Spleen (tissue), 7 donors: ENCODE measurements around the gene ABCG4.

ENCODE experiments used
- POLR2A ChIP-seq, 3 donors: fragments of 450-650 bp; IDR thresholded peaks; one replicate each; pipeline ENCODE4 v1.5.1; 2017; ENCODE audit warnings: antibody characterized with exemption in 3 of 3, mild to moderate bottlenecking in 1 of 3
- POLR2AphosphoS5 ChIP-seq, 3 donors: sonication (generic); formaldehyde crosslinking; IDR thresholded peaks; one replicate each; pipeline ENCODE4 v1.5.1; 2017; ENCODE audit warnings: antibody characterized with exemption in 3 of 3
- TF ChIP-seq, protein P1 (sequence below), 11 experiments: fragments of 200-600 bp in 7 of 11; fragments of 450-650 bp in 4 of 11; sonication (generic) in 4 of 11; IDR thresholded peaks in 8 of 11; conservative IDR thresholded peaks in 3 of 11; 1 replicate in 7 of 11; 2 replicates in 4 of 11; pipeline versions ENCODE4 v1.4.0 to v1.8.0; 2016 to 2021; ENCODE audit warnings: antibody characterized with exemption in 11 of 11, inconsistent platforms in 4 of 11, mild to moderate bottlenecking in 1 of 11
- donor health status: DM: no; HTN: no; CAD: no; lungs with moderate emphysema.
- donor health status: DM: no; HTN: no; CAD: no.
- donor health status: DM: no; HTN: no; CAD: no.

DNA sequence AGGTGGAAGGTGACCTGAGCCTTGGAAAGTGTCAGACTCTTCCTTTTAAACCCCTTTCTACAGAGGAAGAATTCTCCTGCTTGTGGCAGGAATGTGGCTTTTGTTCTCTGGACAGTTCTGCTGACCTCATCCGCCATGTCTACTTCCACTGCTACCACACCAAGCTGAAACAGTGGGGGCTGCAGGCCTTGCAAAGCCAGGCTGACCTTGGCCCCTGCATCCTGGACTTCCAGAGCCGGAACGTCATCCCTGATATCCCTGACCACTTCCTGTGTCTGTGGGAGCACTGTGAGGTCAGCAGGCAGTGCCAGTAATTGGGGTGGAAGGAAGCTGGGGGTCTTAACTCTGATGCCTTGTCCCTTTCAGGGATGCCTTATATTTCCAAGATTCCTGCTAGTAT is 18.2 kb upstream of the ABCG4 start:
- TF ChIP-seq POLR2A (IDR thresholded peaks at IDR 0.05): no peak
- TF ChIP-seq POLR2AphosphoS5 (IDR thresholded peaks at IDR 0.05): peak; percentile 26 to 77 (median 76)
- TF ChIP-seq, protein P1, sequence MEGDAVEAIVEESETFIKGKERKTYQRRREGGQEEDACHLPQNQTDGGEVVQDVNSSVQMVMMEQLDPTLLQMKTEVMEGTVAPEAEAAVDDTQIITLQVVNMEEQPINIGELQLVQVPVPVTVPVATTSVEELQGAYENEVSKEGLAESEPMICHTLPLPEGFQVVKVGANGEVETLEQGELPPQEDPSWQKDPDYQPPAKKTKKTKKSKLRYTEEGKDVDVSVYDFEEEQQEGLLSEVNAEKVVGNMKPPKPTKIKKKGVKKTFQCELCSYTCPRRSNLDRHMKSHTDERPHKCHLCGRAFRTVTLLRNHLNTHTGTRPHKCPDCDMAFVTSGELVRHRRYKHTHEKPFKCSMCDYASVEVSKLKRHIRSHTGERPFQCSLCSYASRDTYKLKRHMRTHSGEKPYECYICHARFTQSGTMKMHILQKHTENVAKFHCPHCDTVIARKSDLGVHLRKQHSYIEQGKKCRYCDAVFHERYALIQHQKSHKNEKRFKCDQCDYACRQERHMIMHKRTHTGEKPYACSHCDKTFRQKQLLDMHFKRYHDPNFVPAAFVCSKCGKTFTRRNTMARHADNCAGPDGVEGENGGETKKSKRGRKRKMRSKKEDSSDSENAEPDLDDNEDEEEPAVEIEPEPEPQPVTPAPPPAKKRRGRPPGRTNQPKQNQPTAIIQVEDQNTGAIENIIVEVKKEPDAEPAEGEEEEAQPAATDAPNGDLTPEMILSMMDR (IDR thresholded peaks at IDR 0.05 in 8 of 11, conservative IDR thresholded peaks at IDR 0.05 in 3 of 11): peak in 1 of 11 experiments; percentile 24
